Measurements from ENCODE around the gene WDR20. TPM values are rescaled to one million over a fixed set of nuclear protein-coding genes. Genes with fewer than 3 reads are reported as not detected.

WDR20 gene
- total and polyA plus RNA-seq, 2 of the 8 experiments (the other 6 are each of a cell fraction or from before 2014, with no cell fraction given) = 11.2 to 26.7 TPM

DNA sequence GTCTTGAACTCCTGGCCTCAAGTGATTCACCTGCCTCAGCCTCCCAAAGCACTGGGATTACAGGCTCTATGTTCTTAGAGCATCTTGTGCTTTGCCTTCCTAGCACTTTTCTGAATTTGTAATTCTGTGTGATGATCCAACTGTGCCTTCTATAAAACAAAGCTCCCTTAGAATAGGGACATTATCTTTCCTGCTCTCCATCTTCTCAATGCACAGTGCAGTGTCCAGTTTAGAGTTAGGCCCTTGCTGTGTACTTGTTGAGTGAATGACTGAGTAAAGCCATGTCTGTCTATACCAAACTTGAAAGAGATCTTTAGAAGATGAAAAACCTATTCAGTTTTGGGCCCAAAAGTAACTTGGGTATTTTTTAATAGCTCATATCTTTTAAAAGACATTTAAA lies 5.2 kb downstream of the WDR20 start:
- Histone ChIP-seq H2AFZ (ENCODE audit: low read length) (no peak overlapping the region), H2BK120ac (replicated peaks; ENCODE audit: low read depth, low read length) (no peak overlapping the region), H3K4me1 (replicated peaks in 1 of 4; ENCODE audit: control insufficient read depth in 3 of 4, insufficient read depth in 4 of 4, low read length in 3 of 4) (peaks cover 0 to 12% (median 4%) of the 10 kb centered on the region in 4 experiments; a peak in 6 of 7 replicates), H3K27me3 (replicated peaks in 1 of 4; ENCODE audit: control insufficient read depth in 3 of 4, extremely low read depth in 1 of 4, insufficient read depth in 3 of 4, low read length in 3 of 4) (no peaks in the 10 kb centered on the region), H3K9ac (replicated peaks in 1 of 4; ENCODE audit: extremely low read depth in 1 of 4, low read depth in 3 of 4, low read length in 3 of 4) (no peak overlapping the region), H2AK5ac (ENCODE audit: low read depth, low read length) (no peak overlapping the region), H4K8ac (ENCODE audit: extremely low read depth, insufficient read depth, low read length) (no peak overlapping the region), H3K23ac (ENCODE audit: insufficient read length) (no peak overlapping the region), H2BK12ac (ENCODE audit: low read depth, low read length) (no peak overlapping the region), H3K4ac (replicated peaks; ENCODE audit: insufficient read length, low read depth, low read length) (no peak overlapping the region), H2BK20ac (ENCODE audit: low read length) (no peak overlapping the region), H2BK5ac (ENCODE audit: low read depth, low read length) (no peak overlapping the region), H2BK15ac (ENCODE audit: low read length) (no peak overlapping the region), H3K79me1 (ENCODE audit: low read depth, low read length) (peaks cover 12% of the 10 kb centered on the region), H3K79me2 (ENCODE audit: control insufficient read depth in 1 of 2, insufficient read depth in 2 of 2, low read length in 2 of 2) (peaks cover 13 to 89% of the 10 kb centered on the region in 2 experiments), H3K4me3 (ENCODE audit: extremely low read depth in 1 of 4, insufficient read depth in 2 of 4, low read depth in 3 of 4, low read length in 4 of 4) (no peak overlapping the region), H3K36me3 (ENCODE audit: control insufficient read depth in 2 of 4, insufficient read depth in 4 of 4, low read length in 3 of 4) (peaks cover 0 to 3% (median 0%) of the 10 kb centered on the region in 4 experiments; a peak in 1 of 8 replicates), H3K18ac (ENCODE audit: extremely low read depth, low read length) (no peak overlapping the region), H4K91ac (replicated peaks; ENCODE audit: insufficient read length, low read length) (no peak overlapping the region), H3K14ac (ENCODE audit: insufficient read length) (no peak overlapping the region), H3K9me3 (ENCODE audit: insufficient read depth in 2 of 2, low read depth in 1 of 2, low read length in 1 of 2) (no peaks in the 10 kb centered on the region), H4K5ac (ENCODE audit: insufficient read length, low read depth, low read length) (no peak overlapping the region), H3K4me2 (ENCODE audit: insufficient read depth in 1 of 2, low read depth in 2 of 2, low read length in 2 of 2) (no peak overlapping the region), H3K27ac (ENCODE audit: low read depth, low read length) (no peak overlapping the region), H3K23me2 (ENCODE audit: low read depth, low read length) (no peaks in the 10 kb centered on the region; the same call in 1 of the 2 replicates), H3K56ac (replicated peaks; ENCODE audit: insufficient read length, low read depth, low read length) (no peak overlapping the region), H4K20me1 (replicated peaks in 1 of 2; ENCODE audit: control insufficient read depth in 1 of 2, insufficient read depth in 2 of 2, low read length in 2 of 2) (peaks cover 3 to 8% of the 10 kb centered on the region in 2 experiments)
- ChIA-PET POLR2A (ENCODE audit: partially characterized antibody) (interaction anchor here (1.0 kb wide), 1 partner anchor 46 kb away, joined by 4 read pairs; no protein-coding TSS in a partner anchor), CTCF (ENCODE audit: partially characterized antibody) (interaction anchor here (0.7 to 2.2 kb wide), 4 partner anchors 15 to 170 kb away, joined by 3 to 5 read pairs (median 4); no protein-coding TSS in a partner anchor)
- DNase-seq (ENCODE audit: low read depth in 1 of 2, low spot score in 2 of 2) = no peak
- FAIRE-seq = no peak
- TF ChIP-seq PHF8 (conservative IDR thresholded peaks at IDR 0.05; ENCODE audit: low read depth, low read length) (no peak), GTF2F1 (IDR thresholded peaks at IDR 0.05; ENCODE audit: borderline replicate concordance, low read depth, low read length) (no peak), EZH2 (IDR thresholded peaks at IDR 0.05; ENCODE audit: low read depth, low read length, severe bottlenecking) (no peak), CHD1 (IDR thresholded peaks at IDR 0.05; ENCODE audit: low read depth, low read length) (no peak), SP2 (IDR thresholded peaks at IDR 0.05; ENCODE audit: low read length) (no peak), CEBPB (IDR thresholded peaks at IDR 0.05; ENCODE audit: low read depth, low read length) (no peak), CBX8 (IDR thresholded peaks at IDR 0.05; ENCODE audit: borderline replicate concordance, low read depth, low read length) (no peak), CTCF (IDR thresholded peaks at IDR 0.05; ENCODE audit: control extremely low read depth in 1 of 3, insufficient read depth in 1 of 3, low read depth in 1 of 3, low read length in 3 of 3) (no peak), JUN (IDR thresholded peaks at IDR 0.05; ENCODE audit: low read depth, low read length) (no peak), USF2 (IDR thresholded peaks at IDR 0.05; ENCODE audit: low read length) (no peak), RAD21 (IDR thresholded peaks at IDR 0.05 in 1 of 2, conservative IDR thresholded peaks at IDR 0.05 in 1 of 2; ENCODE audit: low read depth in 2 of 2, low read length in 2 of 2) (no peak)
